Heart left ventricle (tissue), 16 donors: ENCODE measurements around the gene FCRL6. TPM values are rescaled to one million over a fixed set of nuclear protein-coding genes. Genes with fewer than 3 reads are reported as not detected.

ENCODE experiments used
- ATAC-seq, 4 donors: fragments of 200-7000 bp; cut with Tn5 transposase; one replicate each; pipeline ENCODE4 v1.9.1; 2020 to 2022; ENCODE audit warnings: moderate library complexity in 4 of 4, mild to moderate bottlenecking in 3 of 4, moderate number of reproducible peaks in 1 of 4
- DNase-seq, 5 donors: peaks; one replicate each; pipeline ENCODE4 v3.0.0-alpha.2; 2020
- H3K27ac ChIP-seq, 12 donors: fragments of 200-600 bp; sonication (generic) in 4 of 12; one replicate each; pipeline versions ENCODE4 v1.5.0 to v1.8.0; 2016 to 2022; ENCODE audit warnings: mild to moderate bottlenecking in 2 of 12
- H3K27me3 ChIP-seq, 9 donors: fragments of 200-600 bp; sonication (generic) in 2 of 9; one replicate each; pipeline versions ENCODE4 v1.5.1 to v1.8.0; 2016 to 2022; ENCODE audit warnings: mild to moderate bottlenecking in 3 of 9
- H3K36me3 ChIP-seq, 9 donors: fragments of 200-600 bp; sonication (generic) in 2 of 9; one replicate each; pipeline versions ENCODE4 v1.5.0 to v1.8.0; 2018 to 2022; ENCODE audit warnings: mild to moderate bottlenecking in 2 of 9
- H3K4me1 ChIP-seq, 12 donors: fragments of 200-600 bp; sonication (generic) in 4 of 12; one replicate each; pipeline versions ENCODE4 v1.5.0 to v1.8.0; 2016 to 2022; ENCODE audit warnings: mild to moderate bottlenecking in 3 of 12
- H3K4me3 ChIP-seq, 12 donors: fragments of 200-600 bp; sonication (generic) in 4 of 12; one replicate each; pipeline versions ENCODE4 v1.5.0 to v1.8.0; 2017 to 2022; ENCODE audit warnings: mild to moderate bottlenecking in 9 of 12, moderate library complexity in 4 of 12
- H3K9me3 ChIP-seq, 12 donors: fragments of 200-600 bp; sonication (generic) in 4 of 12; one replicate each; pipeline versions ENCODE4 v1.5.0 to v1.8.0; 2016 to 2022; ENCODE audit warnings: mild to moderate bottlenecking in 1 of 12
- POLR2A ChIP-seq, 2 donors: fragments of 450-650 bp; IDR thresholded peaks; one replicate each; pipeline ENCODE4 v1.6.1; 2017; ENCODE audit warnings: antibody characterized with exemption in 2 of 2, mild to moderate bottlenecking in 2 of 2, moderate library complexity in 2 of 2
- WGBS, 4 donors: extraction: QIAGEN DNeasy Blood & Tissue Kit in 2 of 4; methylation state at CpG; one replicate each; pipeline versions ENCODE4 v1.1.5 to v1.1.7; 2013 to 2018; 5-methylcytosine and 5-hydroxymethylcytosine counted together
- intact Hi-C, 10 donors: fragments of 100-400 bp; cut with DNase I; formaldehyde crosslinking; loops; one replicate each; pipeline versions ENCODE4 v1.11.1 to v1.14.2; 2022
- polyA plus RNA-seq, 2 donors: library from polyadenylated mRNA; stranded (reverse); fragments of 200-250 nt; gene quantifications; one replicate each; pipeline ENCODE4 v1.2.3, GENCODE V29; 2013
- total RNA-seq, 9 donors: library from RNA; depleted of rRNA in 2 of 9; stranded (reverse); fragments of >200 nt in 2 of 9; fragmentation: NEBNext Ultra II Directional in 3 of 9; extraction: Animal tissue kit (Norgen Biotek cat#: 25700) in 3 of 9; gene quantifications; one replicate each; pipeline versions ENCODE4 v1.1.0 to v1.2.4, GENCODE V29; 2016 to 2023
- TF ChIP-seq, protein P1 (sequence below), 12 donors: fragments of 200-600 bp; sonication (generic) in 4 of 12; IDR thresholded peaks; one replicate each; pipeline versions ENCODE4 v1.5.0 to v1.8.0; 2018 to 2022; ENCODE audit warnings: antibody characterized with exemption in 12 of 12, mild to moderate bottlenecking in 5 of 12
- donor health status: ischemic (EF 13 %, LVEDD 7.1; RV severe dilation, severe dysfunction).
- donor health status: healthy with polysubstance abuse.
- donor health status: DM: no; HTN: yes; CAD: no.
- donor health status: DM: no; HTN: no; CAD: no.
- donor health status: ischemic (EF 25% LVEDD 6.9; RV normal size, moderate dysfunction).
- donor health status: ischemic (EF 25% LVEDD 5.7; RV mildly dilated, moderate dysfunction).
- donor health status: healthy.
- donor health status: DM: yes; HTN: yes; CAD: no.
- donor health status: ischemic (EF 35%, LVEDD 5.7; RV mildly dilated, moderate dysfunction).
- donor health status: nonischemic (EF 11% LVEDD 7.7; RV severe dilation, severe dysfunction).
- donor health status: DM: yes; HTN: yes; CAD: no.
- donor health status: PGD.
- donor health status: ischemic (EF 29% LVEDD 5.4; RV normal size, mild dysfunction).
- donor health status: nonischemic (EF 23%, LVEDD 6.1; RV moderate dilation, normal function).

FCRL6 gene
- total and polyA plus RNA-seq, 11 donors: 0.21 to 2.0 (median 1.9) TPM; not detected in 8

DNA sequence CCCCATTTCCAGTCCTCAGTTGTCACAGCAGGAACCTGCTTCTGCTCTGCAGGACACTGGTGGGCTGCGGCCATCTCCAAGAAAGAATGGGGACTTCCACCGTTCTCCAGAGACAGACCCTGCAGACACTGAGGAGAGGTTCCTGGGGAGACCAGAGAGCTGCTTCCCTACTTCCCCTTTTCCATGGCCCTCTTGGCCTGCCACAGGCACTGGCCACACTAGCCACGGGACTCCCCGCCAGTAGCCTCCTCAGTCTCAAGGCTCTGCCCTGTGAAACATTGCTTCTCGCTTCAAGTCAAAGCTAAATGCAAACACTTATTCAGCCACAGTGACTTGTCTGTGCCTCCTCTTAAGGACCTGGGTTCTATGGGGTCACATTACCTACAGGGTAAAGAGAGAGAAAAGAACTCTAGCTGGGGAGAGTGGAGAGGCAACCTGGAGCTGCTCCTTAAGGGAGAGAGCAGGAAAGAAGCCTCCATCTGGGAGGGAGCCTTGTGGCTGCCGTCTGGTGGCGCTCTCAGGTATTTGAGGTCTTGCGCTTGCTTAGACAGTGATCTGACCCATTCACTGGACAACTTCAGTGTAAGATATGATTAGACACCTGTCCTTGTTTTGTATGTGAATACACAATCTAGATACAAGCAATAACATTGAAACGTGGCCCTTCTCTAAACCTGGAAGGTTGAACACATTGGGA, 19.2 kb downstream of the FCRL6 start:
- 52 to 83% (median 77%) methylated on average over 9 of the region's 9 CpGs for WGBS, 4 donors
- DNase-seq: no peak

DNA sequence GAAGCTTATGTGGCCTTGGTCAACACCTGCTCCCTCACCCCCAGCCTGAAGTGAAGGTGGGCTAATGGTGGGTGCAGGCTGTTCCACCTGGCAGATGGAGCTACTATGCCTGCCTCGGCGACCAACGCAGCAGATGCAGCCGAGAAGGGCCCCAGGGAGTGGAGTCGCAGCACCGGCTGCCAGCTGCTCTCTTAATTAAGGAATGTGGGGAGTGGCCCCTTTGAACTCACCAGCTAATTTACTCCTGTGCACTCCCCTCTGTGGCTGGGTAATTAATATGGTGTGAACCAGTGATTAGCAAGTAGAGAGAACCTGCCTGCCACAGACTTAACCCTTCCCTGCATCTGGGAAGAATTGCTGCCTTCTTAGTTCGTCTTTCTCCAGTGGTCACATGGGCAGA, 21.2 kb downstream of the FCRL6 start:
- 14 to 41% (median 23%) methylated on average over 7 of the region's 7 CpGs for WGBS, 4 donors
- Histone ChIP-seq H3K27ac (no peak overlapping the region), H3K27me3 (peaks cover 0 to 21% (median 0%) of the 10 kb centered on the region in 9 donors), H3K36me3 (no peaks in the 10 kb centered on the region), H3K4me3 (no peak overlapping the region), H3K4me1 (peaks cover 0 to 59% (median 0%) of the 10 kb centered on the region in 12 donors), H3K9me3 (no peaks in the 10 kb centered on the region)
- TF ChIP-seq POLR2A (IDR thresholded peaks at IDR 0.05): no peak
- TF ChIP-seq, protein P1, sequence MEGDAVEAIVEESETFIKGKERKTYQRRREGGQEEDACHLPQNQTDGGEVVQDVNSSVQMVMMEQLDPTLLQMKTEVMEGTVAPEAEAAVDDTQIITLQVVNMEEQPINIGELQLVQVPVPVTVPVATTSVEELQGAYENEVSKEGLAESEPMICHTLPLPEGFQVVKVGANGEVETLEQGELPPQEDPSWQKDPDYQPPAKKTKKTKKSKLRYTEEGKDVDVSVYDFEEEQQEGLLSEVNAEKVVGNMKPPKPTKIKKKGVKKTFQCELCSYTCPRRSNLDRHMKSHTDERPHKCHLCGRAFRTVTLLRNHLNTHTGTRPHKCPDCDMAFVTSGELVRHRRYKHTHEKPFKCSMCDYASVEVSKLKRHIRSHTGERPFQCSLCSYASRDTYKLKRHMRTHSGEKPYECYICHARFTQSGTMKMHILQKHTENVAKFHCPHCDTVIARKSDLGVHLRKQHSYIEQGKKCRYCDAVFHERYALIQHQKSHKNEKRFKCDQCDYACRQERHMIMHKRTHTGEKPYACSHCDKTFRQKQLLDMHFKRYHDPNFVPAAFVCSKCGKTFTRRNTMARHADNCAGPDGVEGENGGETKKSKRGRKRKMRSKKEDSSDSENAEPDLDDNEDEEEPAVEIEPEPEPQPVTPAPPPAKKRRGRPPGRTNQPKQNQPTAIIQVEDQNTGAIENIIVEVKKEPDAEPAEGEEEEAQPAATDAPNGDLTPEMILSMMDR (IDR thresholded peaks at IDR 0.05): no peak
- ATAC-seq (no peak), DNase-seq (no peak)
- intact Hi-C loops: no loop called here

More for the DNA sequence above, 19.2 kb downstream of the FCRL6 start:
- intact Hi-C loops: no loop called here
- no peaks in the 10 kb centered on the region for H3K9me3 ChIP-seq
- H3K4me1 ChIP-seq: peaks cover 0 to 39% (median 0%) of the 10 kb centered on the region in 12 donors
- no peak overlapping the region for H3K27ac ChIP-seq
- peak in 1 of 4 donors; percentile 73 for ATAC-seq
- no peak overlapping the region for H3K4me3 ChIP-seq
- H3K36me3 ChIP-seq: no peaks in the 10 kb centered on the region
- H3K27me3 ChIP-seq: peaks cover 0 to 21% (median 0%) of the 10 kb centered on the region in 9 donors
- TF ChIP-seq, protein P1 (IDR thresholded peaks at IDR 0.05): no peak
- TF ChIP-seq POLR2A (IDR thresholded peaks at IDR 0.05): no peak

DNA sequence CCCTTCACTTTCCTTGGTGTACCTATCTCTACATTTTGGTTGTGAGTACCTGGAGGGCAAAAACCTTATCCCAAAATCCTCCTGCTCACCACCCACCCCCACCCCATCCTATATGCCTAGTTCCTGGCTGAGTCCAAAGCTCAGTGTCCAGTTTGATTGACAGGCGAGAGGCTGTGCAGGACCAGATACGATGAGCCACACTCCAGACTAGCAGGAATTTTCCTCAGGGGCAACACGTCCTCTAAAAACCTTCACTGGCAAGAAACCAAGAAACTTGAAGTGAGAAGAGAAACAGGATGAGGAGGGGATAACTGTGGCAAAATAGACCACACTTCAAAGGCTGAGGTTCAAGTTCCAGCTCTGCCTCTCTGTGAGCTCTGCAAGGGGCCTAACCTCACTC, 23.4 kb downstream of the FCRL6 start:
- Histone ChIP-seq H3K4me3 (peak overlapping the region in 1 of 12 donors; percentile 58), H3K9me3 (no peaks in the 10 kb centered on the region), H3K4me1 (peaks cover 0 to 80% (median 0%) of the 10 kb centered on the region in 12 donors), H3K36me3 (no peaks in the 10 kb centered on the region), H3K27ac (peak overlapping the region in 1 of 12 donors; percentile 91), H3K27me3 (peaks cover 0 to 21% (median 0%) of the 10 kb centered on the region in 9 donors)
- ATAC-seq (no peak), DNase-seq (no peak)
- no peak for TF ChIP-seq POLR2A (IDR thresholded peaks at IDR 0.05)
- TF ChIP-seq, protein P1 (IDR thresholded peaks at IDR 0.05): no peak
- intact Hi-C loops: no loop called here
- 60 to 67% (median 62%) methylated on average over 3 of the region's 3 CpGs for WGBS, 4 donors

DNA sequence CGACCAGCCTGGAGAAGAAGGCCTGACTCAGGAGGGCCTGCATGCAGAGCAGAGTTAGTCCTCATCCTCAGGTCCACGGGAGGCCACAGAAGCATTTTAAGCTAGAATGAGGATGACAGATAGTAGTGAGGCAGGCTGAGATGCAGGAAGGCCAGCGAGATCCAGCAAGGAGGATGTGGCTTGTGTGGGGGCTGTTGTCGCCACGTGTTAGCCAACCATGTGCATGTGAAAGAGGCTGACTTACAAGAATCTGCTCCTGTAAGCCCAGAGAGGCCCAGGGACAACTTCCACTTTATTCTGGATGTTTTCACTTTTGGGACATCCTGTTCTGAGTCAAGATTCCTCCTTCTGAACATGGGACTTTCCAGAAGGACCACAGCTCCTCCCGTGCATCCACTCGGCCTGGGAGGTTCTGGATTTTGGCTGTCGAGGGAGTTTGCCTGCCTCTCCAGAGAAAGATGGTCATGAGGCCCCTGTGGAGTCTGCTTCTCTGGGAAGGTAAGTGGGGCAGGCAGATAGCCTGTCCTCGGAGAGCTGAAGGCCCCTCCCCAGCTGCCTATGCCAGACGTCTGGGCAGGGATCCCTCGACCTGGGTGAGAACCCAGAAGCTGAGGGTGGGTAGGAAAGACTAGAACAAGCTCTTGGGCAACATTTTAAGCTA, 24.4 kb downstream of the FCRL6 start, which contains the start of gene SLAMF8:
SLAMF8 (plus strand) TSS at position 433 of the 661 bp plus-strand sequence; CDS start at position 459, 26 bp downstream.
- peak within 1 kb of the TSS in 2 of 12 donors; percentile 13 to 91 for H3K27ac ChIP-seq
- H3K9me3 ChIP-seq: no peaks in the 10 kb centered on the region
- TF ChIP-seq POLR2A (IDR thresholded peaks at IDR 0.05): no peak
- TF ChIP-seq, protein P1 (IDR thresholded peaks at IDR 0.05): no peak
- intact Hi-C loops: no loop called here
- H3K36me3 ChIP-seq: no peaks in the 10 kb centered on the region
- peaks cover 0 to 74% (median 0%) of the 10 kb centered on the region in 12 donors for H3K4me1 ChIP-seq
- H3K27me3 ChIP-seq: peaks cover 0 to 13% (median 0%) of the 10 kb centered on the region in 9 donors
- ATAC-seq (peak; percentile 11 to 71 (median 44)), DNase-seq (peak in 3 of 5 donors; percentile 40 to 48 (median 45))
- peak within 1 kb of the TSS in 4 of 12 donors; percentile 4 to 58 (median 8) for H3K4me3 ChIP-seq
- 60 to 73% (median 67%) methylated on average over 11 of the region's 11 CpGs for WGBS, 4 donors
